ENCODE results near the gene KDM4C.

- TF ChIP-seq CTCF (IDR thresholded peaks at IDR 0.05) = no peak
- TF ChIP-seq EP300 (IDR thresholded peaks at IDR 0.05) = no peak
- no peak for TF ChIP-seq POLR2A (IDR thresholded peaks at IDR 0.05)
- no peak for TF ChIP-seq POLR2AphosphoS5 (IDR thresholded peaks at IDR 0.05)
Measured at GRCh38 chr9:7211657-7212056, 453.9 kb downstream of the KDM4C start.

Data from sigmoid colon (tissue), 4 donors.